Epithelial cell of proximal tubule (primary cell): ENCODE results near the gene HOXC12. TPM values are rescaled to one million over a fixed set of nuclear protein-coding genes. Genes with fewer than 3 reads are reported as not detected.

Source experiments
- DNase-seq: peaks from one replicate; pipeline ENCODE4 v3.0.0-alpha.2; 2011; ENCODE audit warnings: low read depth
- H3K4me3 ChIP-seq: 2 replicates; pipeline ENCODE4 v1.5.1; 2011; ENCODE audit warnings: low read depth, mild to moderate bottlenecking, low read length
- total RNA-seq: library from RNA; depleted of rRNA; stranded (reverse); fragments of >200 nt; gene quantifications from 2 replicates; pipeline ENCODE4 v1.2.3, GENCODE V29; 2015
- TF ChIP-seq, protein P1 (sequence below): conservative IDR thresholded peaks from 2 replicates; pipeline ENCODE4 v1.5.1; 2012; ENCODE audit warnings: low read depth, mild to moderate bottlenecking, low read length

Gene HOXC12
- total RNA-seq, 1 donor from 2014 or later = not detected

DNA sequence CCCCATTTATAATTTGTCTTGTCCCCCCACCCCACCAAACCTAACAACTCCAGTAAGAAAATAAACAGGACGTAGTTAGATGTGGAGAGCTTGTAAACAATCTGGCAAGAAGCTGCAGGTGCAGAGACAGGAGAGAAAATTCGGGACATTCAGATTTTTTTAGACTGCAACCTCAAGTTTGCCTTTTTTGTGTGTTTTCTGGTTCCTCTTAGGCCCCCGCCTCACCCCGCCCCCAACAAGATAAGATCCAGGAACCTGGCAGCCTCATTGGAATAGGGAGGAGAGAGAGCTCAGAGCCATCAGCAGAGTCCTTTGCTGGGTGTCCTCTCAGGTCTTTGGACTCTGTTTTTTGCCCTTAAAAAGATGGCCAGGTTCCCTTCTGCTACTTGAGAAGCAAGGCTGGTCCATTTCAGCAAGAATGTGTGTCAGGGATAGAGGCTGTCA lies 33.1 kb downstream of the HOXC12 start:
- peak overlapping the region; percentile 98 for H3K4me3 ChIP-seq
- no peak for DNase-seq
- TF ChIP-seq, protein P1, sequence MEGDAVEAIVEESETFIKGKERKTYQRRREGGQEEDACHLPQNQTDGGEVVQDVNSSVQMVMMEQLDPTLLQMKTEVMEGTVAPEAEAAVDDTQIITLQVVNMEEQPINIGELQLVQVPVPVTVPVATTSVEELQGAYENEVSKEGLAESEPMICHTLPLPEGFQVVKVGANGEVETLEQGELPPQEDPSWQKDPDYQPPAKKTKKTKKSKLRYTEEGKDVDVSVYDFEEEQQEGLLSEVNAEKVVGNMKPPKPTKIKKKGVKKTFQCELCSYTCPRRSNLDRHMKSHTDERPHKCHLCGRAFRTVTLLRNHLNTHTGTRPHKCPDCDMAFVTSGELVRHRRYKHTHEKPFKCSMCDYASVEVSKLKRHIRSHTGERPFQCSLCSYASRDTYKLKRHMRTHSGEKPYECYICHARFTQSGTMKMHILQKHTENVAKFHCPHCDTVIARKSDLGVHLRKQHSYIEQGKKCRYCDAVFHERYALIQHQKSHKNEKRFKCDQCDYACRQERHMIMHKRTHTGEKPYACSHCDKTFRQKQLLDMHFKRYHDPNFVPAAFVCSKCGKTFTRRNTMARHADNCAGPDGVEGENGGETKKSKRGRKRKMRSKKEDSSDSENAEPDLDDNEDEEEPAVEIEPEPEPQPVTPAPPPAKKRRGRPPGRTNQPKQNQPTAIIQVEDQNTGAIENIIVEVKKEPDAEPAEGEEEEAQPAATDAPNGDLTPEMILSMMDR = no peak

DNA sequence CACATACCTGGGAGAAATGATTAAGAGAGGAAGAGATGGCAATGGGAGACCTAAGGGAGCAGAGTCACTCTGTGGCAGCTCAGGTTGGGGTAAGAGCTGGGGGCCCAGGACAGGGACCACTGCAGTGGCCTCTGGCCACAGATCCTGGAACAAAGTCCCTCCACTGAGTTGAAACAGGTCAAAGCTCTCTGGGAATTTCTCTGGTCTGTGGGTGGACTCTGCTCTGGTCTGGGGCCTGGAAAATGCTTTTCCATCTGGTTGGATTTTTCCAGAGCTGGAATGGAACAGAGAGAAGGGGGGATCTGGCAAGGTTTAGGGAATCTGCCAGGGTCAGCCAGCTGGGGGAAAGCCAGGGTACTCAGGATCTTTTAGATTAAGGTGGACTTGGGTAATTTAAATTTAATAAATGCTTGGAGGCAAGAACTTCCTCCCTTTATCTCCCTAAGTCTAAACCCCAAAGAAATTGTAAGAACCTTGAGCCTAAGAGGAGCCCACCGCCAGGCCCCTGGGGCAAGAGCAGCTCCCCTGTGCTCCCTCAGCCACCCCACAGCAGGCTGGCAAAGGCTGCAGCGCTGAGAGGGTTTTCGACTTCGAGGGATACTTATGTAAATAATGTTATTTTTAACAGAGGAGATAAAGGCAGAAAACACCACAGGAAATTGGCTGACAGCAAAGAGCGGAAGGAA lies 34.0 kb downstream of the HOXC12 start:
- H3K4me3 ChIP-seq = peak overlapping the region; percentile 98

DNA sequence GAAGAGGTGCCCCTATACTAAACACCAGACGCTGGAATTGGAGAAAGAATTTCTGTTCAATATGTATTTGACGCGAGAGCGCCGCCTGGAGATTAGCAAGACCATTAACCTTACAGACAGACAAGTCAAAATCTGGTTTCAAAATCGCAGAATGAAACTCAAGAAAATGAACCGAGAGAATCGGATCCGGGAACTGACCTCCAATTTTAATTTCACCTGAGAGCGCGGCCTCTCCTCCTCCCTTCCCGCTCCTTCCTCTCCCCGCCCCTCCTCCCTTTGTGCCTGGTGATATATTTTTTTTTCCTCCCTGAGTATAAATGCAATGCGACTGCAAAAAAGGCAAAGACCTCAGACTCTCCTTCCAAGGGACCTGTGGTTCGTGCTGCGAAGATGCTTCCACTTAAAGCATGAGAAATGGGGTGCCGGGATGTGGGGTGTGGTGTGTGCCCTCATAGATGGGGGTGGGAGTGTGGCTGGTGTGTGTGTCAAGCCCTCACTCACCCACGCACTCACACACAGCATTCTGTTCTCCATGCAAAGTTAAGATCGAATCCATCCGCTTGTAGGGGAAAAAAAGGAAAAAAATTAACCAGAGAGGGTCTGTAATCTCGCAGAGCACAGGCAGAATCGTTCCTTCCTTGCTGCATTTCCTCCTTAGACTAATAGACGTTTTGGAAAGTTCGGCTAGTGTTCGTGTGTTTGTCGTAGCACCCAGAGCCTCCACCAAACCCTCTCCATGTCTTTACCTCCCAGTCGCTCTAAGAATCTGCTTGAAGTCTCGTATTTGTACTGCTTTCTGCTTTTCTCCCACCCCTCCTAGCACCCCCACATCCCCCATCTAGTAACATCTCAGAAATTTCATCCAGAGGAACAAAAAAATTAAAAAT lies 34.8 kb downstream of the HOXC12 start:
- peak overlapping the region; percentile 98 for H3K4me3 ChIP-seq
- TF ChIP-seq, protein P1 = peak; percentile 61
- DNase-seq = no peak

More for the DNA sequence above, 34.0 kb downstream of the HOXC12 start:
- DNase-seq = no peak
- TF ChIP-seq, protein P1 = no peak

DNA sequence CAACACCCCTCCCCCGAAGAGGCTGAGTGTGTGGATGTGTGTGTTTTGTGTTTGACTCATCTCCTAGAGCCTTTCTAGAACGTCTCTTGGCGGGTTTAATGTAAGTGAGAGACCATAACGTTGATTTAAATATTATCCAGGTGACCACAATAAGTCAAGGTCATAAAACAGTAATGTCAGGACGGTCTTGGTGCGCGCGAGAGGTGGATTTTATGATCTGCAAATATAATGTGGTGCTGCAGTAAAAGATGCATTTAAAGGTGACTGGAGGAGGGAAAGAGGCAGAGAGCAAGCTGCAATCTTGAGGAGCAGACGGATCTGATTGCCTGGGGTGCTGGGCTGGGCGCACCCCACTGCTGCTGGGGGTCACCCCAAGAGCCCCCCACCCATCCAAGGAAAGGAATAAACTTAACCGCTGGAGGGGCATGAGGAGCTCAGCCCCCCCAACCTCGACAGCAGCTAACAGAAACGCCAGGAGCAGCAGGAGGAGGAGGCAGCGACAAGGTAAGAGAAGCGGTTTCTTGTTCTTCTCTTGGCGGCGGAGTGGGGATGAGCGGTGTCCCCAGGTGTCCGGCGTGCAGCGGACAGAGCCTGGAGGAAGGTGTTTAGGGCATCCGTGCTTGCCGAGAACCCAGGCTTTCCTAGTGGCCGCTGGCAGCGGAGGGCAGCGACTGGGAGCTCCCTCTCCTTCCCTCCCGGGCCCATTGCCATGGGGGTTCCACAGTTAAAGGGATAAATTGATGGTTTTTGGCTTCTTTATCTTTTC lies 35.8 kb downstream of the HOXC12 start:
- H3K4me3 ChIP-seq = peak overlapping the region; percentile 98
- DNase-seq = no peak
- TF ChIP-seq, protein P1 = no peak

DNA sequence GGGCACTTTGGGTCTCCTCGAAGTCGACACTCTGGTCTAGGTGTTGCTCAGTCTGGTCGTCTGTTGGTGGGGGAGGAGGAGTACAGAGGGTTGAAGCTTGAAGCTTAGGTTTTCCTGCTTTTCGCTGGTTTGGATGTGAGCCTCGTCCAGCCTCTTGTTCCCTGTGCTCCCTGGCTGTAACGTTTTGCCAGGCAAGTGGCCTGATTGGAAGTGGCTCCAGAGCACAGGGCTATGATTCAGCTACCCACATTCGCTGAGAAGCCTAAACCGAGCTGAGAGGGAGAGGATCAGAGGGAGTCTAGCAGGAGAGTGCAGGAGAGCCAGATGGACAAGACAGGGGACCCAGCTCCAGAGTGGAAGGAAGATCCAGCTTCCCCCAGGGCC lies 36.4 kb downstream of the HOXC12 start:
- TF ChIP-seq, protein P1 = no peak
- peak overlapping the region; percentile 98 for H3K4me3 ChIP-seq
- no peak for DNase-seq

DNA sequence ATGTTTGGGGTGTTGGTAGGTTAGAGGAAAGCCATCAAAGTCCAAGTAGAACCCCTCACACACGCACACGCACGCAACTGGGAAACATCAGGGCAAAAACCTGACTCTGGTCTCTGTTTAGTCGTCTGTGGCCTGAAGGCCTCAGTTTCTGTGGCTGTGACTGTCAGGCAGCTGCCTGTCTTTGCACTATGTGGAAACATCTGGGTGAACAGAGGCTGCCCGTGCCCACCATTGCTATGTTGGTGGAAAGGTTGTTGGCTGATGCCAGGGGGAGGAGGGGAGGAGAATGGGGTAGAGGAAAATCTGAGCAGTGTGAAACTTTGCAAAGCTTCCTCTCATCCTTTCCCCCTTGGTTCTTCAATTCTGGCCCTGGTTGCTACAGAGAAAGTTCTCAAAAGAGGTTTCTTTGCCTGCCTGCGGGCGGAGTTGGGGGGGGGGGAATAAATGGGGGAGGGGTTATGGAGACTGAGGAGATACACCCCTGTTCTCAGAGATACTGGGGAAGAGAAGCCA lies 37.7 kb downstream of the HOXC12 start:
- H3K4me3 ChIP-seq = peak overlapping the region; percentile 98
- TF ChIP-seq, protein P1 = no peak
- DNase-seq = no peak
